HG03469 (cell line): ENCODE measurements around the gene ARHGAP4.

Experiments
- ATAC-seq: cut with Tn5 transposase; IDR thresholded peaks from one replicate; pipeline ENCODE4 v1.9.1; 2021; ENCODE audit warnings: mild to moderate bottlenecking, moderate library complexity, moderate number of reproducible peaks; ENCODE audit not compliant: unreplicated experiment

Gene ARHGAP4

DNA sequence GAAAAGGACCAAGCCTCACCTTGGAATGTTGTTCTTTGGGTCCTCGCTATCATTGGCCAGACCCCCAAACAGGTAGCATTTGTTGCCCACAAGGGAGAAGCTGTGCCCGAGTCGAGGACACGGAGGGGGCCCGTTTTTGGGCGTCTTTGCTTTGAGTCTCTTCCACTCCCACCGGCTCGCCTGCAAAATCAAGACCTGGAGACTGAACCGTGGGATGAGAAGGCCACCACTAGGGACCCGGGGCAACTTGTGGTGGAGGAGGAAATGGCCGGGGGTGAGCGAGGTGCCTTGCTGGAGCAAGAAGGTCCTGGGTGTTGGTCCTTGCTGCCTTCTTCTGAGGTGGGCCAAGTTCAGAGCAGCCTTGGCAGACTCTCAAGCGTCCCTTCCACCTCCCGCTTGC, 38.0 kb upstream of the ARHGAP4 start:
- ATAC-seq, result no peak

DNA sequence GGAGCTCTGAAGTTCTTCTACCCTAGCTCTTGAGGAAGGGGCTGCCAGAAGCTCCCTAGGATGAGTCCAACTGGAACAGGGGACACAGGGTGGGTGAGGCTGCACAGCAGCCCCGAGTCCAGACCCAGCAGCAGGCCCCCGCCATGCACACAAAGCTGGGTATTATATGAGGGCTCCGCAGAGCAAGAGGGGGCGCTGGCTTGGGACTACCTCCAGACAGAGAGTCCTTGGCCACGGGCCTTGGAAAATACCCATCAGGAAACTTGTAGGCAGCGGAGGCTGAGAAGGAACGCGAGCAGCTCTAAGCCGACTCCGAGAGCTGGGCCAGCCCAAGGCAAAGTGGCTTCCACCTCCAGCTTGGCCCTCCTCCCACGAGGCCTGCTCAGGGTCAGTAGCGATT, 37.5 kb upstream of the ARHGAP4 start:
- no peak for ATAC-seq

GRCh38 chrX:153961292-153961691, 35.2 kb upstream of the ARHGAP4 start:
- ATAC-seq, result no peak

DNA sequence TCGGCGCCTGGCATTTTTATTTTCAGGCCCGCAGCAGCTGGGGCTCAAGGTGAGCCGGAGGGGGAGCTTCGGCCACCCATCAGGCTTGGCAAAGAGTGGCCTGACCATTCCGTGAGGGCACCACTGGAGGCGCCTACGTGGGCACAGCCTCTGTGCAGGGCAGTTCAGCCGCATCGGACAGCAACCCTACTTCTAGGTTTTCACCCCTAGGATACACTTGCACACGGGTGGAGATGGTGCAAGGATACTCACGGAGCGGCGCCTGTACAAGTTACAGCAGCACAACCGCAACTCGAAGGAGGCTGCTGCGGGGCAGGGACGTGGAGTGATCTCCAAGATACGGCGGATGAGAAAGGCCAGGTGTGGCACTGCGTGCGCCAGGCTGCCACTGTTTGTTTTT, 34.7 kb upstream of the ARHGAP4 start:
- ATAC-seq, result no peak

- ATAC-seq, result no peak
Observed at GRCh38 chrX:153960077-153960476, 34.0 kb upstream of the ARHGAP4 start.

DNA sequence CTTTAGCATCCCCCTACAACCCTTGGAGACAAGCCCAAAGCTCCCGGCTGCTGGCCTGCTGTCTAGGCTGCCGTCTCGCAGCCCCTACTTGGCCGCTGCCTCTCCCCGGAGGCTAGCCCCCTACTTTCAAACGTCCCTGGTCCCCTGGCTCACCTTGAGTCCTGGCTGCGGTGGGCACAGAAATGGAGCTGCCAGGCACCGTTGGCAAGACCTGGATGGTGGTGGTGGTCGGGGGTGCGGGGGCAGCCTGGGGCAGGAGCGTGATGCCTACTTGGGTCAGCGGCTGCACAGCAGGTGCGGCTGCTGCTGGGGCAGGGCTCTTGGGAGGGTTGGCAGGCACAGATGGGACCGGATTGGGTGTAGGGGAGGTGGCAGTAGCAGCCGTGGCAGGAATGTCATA, 33.6 kb upstream of the ARHGAP4 start:
- ATAC-seq, result no peak

DNA sequence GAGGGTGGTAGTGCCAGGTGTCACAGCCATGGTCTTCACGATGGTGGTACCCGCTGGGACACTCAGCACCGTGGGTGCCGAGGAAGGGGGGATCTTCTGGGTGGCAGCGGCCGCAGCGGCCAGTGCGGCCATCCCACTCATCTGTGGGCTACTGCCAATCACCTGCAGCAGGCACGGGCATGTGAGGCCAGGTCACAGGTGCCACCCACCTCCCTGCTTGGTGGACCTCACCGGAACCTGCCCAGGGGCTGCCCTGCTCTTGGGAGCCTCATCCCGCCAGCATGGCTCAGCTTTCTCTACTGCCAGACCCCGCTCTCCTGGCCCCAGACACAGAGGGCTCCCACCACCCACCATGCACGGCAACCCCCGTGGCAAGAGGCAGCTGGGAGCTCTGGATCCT, 32.5 kb upstream of the ARHGAP4 start:
- ATAC-seq, result no peak

- ATAC-seq, result no peak
Observed at GRCh38 chrX:153957224-153957623, 31.2 kb upstream of the ARHGAP4 start.

GRCh38 chrX:153956044-153956907, 30.2 kb upstream of the ARHGAP4 start:
- ATAC-seq, result no peak

DNA sequence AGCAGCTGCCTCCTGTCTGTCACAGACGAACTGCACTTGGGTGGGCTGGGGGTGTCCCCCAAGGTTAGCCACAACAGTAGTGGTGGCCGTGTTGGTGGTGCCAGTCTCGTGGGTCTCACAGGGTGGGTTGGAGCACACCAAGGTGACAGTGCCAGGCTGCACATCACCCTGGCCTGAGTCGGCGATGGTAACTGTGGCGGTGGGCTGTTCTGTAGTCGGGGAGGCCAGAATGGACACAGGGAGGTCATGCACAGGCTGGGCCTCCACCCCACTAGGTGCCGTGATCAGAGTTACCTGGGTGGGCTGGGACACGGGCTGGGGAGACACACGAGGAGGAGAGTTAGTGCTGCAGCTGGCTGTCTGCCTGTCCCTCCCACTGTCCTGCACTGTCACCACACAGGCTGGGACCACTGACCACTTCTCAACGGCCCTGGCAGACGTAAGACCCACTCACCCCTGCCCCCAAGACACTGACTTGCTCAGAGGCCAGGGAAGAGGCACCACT, 29.2 kb upstream of the ARHGAP4 start:
- ATAC-seq, result no peak

- no peak for ATAC-seq
Observed at GRCh38 chrX:153954558-153955227, 28.6 kb upstream of the ARHGAP4 start.

DNA sequence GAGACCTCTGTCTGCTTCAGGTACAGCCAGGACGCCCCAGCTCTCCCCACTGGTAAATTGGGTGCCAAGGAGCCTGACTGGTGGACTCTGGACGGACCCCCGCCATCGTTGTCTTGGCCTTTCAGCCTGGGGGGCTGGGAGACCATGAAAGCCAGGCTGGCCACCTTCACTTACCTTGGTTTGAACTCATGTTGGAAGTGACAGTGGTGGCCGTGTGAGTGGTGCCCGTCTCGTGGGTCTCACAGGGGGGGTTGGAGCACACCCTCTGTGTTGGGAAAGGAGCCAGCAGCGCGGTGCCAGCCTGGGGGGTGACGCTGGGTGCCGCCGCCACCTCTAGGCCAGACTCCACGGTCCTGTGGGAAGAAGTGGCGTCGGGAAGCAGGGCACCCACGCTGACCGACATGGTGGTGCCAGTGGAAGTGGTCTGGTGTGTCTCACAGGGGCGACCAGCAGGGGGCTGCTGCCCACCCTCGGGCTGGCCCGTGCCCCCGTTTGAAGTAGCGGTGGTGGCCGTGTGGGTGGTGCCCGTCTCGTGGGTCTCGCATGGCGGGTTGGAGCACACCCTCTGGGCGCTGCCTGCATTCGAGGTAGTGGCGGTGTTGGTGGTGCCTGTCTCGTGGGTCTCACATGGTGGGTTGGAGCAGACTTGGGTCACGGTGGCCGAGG, 28.0 kb upstream of the ARHGAP4 start:
- no peak for ATAC-seq

DNA sequence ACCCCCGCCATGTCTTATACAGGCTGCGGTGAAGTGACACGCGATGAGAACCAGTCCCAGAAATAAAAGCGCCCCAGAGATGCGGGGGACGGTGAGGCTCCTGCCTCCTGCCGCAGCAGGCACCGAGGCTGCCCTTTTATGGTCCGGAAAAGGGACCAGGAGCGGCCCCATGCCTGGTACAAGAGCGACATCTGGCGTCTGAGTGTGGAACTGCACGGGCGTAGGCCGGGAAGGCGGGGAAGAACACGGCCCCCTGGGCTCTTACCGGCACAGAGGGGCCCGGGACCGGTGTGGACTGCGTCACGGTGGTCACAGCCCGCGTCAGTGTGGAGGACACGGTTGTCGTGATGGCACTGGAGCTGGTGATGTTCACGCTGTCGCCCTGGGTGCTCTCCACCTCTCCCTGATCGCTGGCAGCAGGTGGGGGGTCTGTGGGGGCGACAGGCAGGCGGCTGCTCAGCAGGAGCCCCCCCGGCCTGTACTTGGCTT, 27.3 kb upstream of the ARHGAP4 start:
- ATAC-seq, result no peak

DNA sequence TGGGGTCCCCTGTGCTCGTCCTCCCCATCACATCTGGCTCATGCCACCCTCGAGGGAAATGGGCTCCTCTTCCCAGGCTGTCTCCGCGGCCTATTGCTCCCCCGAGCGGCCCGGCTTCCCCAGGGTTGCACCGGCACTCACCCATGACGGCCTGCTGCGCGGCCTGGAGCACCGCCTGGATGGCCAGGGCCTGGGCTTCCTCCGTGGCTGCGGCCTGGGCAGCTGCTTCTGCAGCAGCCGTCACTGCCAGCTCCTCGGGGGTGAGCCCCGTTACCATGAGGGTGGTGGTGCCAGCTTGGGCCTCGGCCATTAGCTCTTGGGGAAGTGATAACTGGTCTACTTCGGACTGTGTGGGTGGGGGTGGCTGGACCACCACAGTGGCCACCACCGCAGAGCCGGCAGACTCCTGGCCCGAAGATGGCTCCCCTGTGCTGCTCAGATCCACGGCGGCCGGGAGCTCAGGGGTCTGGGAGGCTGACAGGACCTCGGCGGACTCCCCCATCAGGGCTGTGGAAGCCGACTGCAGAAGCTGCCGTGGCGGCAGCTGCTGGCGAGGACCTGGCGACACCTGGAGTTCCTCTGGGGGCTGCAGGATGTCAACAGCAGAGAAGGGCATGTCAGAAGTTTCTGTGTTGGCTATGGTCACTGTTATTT, 26.4 kb upstream of the ARHGAP4 start:
- ATAC-seq, result no peak

GRCh38 chrX:153951683-153952372, 25.8 kb upstream of the ARHGAP4 start:
- ATAC-seq, result no peak

DNA sequence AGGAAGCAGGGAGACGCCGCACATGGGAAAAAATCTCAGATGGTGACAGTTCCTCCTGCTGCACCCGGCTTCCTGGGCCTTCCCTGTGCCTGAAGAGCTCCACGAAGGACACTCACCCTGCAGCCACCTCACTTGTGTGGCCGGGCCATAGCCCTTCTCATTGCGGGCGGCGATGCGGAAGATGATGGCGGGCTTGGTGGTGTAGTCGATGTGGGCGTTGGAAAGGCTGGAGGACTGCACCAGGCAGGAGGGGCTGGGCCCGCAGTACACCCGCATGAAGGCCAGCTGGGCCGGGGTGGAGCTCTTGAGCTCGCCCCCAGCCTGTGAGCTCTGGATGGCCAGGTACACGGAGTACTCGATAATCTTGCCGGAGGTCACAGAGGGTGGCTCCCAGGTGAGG, 24.1 kb upstream of the ARHGAP4 start:
- no peak for ATAC-seq

DNA sequence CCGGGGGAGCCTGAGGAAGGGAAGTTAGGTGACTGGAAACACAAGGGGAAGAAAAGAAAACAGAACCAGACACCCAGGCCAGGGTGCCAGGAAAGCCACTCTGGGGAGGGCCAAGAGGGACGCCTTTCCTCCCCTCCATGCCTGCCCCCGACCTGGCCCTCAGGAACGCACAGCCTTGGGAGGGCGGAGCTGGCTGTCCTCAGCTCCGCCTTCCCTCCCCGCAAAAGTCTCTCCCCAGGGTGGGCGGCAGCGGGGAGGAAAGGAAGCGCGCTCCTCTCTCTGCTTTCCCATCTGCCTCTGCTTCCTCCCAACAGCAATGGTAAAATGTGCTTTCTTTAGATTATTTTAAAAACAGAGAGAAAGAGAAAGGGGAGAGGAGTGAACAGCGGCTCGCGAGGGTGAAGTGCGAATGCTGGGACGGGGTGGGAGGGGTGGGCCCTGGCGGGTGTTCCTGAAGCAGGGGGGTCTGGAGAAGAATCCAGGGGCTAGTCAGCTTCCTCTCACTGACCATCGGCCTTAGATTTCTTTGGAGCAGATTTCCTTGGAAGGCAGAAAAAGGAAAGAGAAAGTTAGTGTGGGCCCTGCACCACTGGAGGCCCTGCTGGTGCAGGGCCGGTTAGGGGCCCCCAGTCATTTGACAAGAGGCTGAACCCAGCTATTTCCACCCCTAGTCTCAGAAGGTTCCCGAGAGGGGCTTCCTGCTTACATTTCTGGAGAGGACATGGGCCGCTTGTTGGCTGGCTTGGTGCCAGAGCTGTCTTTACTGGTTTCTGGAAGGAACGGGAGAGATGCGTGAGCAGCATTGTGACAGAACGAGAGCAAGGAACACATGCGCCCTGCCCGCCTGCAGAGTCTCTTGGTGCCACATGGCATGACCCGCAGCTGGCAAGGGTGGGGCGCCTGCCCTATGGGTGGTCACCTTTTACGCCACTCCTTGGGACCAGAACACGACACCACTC, 23.1 kb upstream of the ARHGAP4 start:
- ATAC-seq, result no peak

- ATAC-seq, result no peak
Observed at GRCh38 chrX:153948002-153948466, 22.0 kb upstream of the ARHGAP4 start.
